Large intestine (tissue), 3 donors: Measurements from ENCODE around the gene CEP120. TPM values are rescaled to one million over a fixed set of nuclear protein-coding genes. Genes with fewer than 3 reads are reported as not detected.
"Not testable (repeated sequence)": the region's sequence is repeated elsewhere in the genome, so short reads cannot be mapped to it uniquely, and the experiment has no call there.

ENCODE experiments used
- DNase-seq, 2 donors: peaks; one replicate each; pipeline versions ENCODE4 v3.0.0 to v3.0.0-alpha.2; 2013
- H3K27ac ChIP-seq: one replicate; pipeline ENCODE4 v1.5.1; 2013; ENCODE audit warnings: low read length
- H3K27me3 ChIP-seq: 2 replicates; pipeline ENCODE4 v1.6.1; 2013; ENCODE audit warnings: low read length; ENCODE audit not compliant: control insufficient read depth, insufficient read depth
- H3K36me3 ChIP-seq: 2 replicates; pipeline ENCODE4 v1.6.1; 2013; ENCODE audit warnings: low read length; ENCODE audit not compliant: control insufficient read depth, insufficient read depth
- H3K4me1 ChIP-seq: one replicate; pipeline ENCODE4 v1.6.1; 2013; ENCODE audit warnings: low read length; ENCODE audit not compliant: control insufficient read depth, insufficient read depth
- H3K4me3 ChIP-seq: one replicate; pipeline ENCODE4 v1.5.1; 2013; ENCODE audit warnings: low read length
- H3K9me3 ChIP-seq: one replicate; pipeline ENCODE4 v1.6.1; 2013; ENCODE audit warnings: mild to moderate bottlenecking, low read depth, low read length, moderate library complexity; ENCODE audit not compliant: control insufficient read depth
- WGBS: methylation state at CpG from one replicate; pipeline ENCODE4 v1.1.5; 2013; ENCODE audit warnings: low lambda C conversion rate; ENCODE audit not compliant: insufficient coverage; 5-methylcytosine and 5-hydroxymethylcytosine counted together
- polyA plus RNA-seq: library from polyadenylated mRNA; unstranded; fragments of 120-200 nt; gene quantifications from one replicate; pipeline ENCODE4 v1.2.1, GENCODE V29; 2013

CEP120 gene
- polyA plus RNA-seq, 1 donor, result 12.2 TPM

DNA sequence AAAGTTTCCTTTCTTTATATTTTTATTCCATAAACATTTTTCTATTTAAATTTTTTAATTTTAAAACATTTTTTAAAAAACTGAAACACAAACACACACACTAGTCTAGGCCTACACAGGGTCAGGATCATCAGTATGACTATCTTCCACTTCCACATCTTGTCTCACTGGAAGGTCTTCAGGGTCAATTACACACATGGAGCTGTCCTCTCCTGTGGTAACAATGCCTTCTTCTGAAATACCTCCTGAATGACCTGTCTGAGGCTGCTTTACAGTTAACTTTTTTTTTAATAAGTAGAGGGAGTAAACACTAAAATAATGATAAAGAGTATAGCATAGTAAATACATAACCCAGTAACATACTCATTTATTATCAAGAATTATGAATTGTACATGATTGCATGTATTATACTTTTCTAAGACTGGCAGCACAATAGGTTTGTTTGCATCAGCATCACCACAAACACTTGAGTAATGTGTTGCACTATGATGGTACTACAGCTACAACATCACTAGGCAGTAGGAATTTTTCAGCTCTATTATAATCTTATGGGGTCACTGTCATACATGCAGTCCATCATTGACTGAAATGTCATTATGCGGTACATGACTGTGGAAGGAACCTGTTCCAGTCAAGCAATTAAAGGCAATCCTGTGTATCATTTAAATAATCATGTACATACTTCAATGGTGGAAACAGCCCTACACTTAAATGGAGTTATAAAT lies 17.4 kb upstream of the CEP120 start:
- H3K27me3 ChIP-seq, result no peaks in the 10 kb centered on the region
- no peak for DNase-seq
- no peak overlapping the region for H3K4me3 ChIP-seq
- WGBS, result no CpG with 5 or more reads among the region's 1 CpG
- H3K9me3 ChIP-seq, result no peaks in the 10 kb centered on the region
- no peaks in the 10 kb centered on the region for H3K4me1 ChIP-seq
- no peak overlapping the region for H3K27ac ChIP-seq
- H3K36me3 ChIP-seq, result no peaks in the 10 kb centered on the region

DNA sequence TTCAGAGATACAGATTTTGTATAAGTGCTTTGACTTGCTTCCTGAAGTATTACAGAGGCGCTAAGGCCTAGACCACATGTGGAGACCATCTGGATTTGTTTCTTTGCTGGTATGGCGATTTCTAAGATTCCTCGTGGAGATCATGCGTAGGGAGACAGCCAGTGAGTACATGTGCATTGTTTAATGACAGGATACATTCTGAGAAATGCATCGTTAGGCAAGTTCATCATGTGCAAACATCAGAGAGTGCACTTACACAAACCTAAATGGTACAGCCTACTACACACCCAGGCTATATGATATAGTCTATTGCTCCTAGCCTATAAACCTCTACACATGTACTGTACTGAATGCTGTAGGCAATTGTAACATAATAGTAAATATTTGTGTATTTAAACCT lies 16.5 kb upstream of the CEP120 start:
- DNase-seq, result no peak
- H3K27ac ChIP-seq, result no peak overlapping the region
- no CpG with 5 or more reads among the region's 5 CpGs for WGBS

DNA sequence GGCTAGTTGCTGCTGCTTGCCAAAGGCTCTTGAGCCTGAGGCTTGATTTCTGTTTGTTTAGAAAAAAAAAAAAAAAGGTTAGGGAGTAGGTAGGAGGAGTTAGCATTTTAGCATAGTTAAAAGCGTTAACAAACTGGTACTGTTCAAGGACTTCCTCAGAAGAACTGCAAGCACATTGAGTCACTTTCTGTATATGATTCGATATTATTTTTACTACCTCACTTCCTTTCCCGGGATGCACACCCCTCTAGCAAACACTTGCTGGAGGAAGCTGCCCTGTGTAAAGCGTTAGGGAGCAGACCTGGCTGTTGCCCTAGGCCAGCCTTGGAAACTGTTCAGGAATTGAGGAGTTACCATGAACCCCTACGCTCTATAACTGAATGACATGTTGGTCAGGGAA lies 15.7 kb upstream of the CEP120 start:
- no peaks in the 10 kb centered on the region for H3K36me3 ChIP-seq
- H3K27me3 ChIP-seq, result no peaks in the 10 kb centered on the region
- no peak overlapping the region for H3K27ac ChIP-seq
- H3K4me1 ChIP-seq, result no peaks in the 10 kb centered on the region
- no peak overlapping the region for H3K4me3 ChIP-seq
- 100% methylated on average over 1 of the region's 5 CpGs for WGBS
- H3K9me3 ChIP-seq, result no peaks in the 10 kb centered on the region
- no peak for DNase-seq

More for the DNA sequence above, 16.5 kb upstream of the CEP120 start:
- Histone ChIP-seq H3K27me3 (no peaks in the 10 kb centered on the region), H3K9me3 (no peaks in the 10 kb centered on the region), H3K36me3 (no peaks in the 10 kb centered on the region), H3K4me1 (no peaks in the 10 kb centered on the region), H3K4me3 (no peak overlapping the region)

DNA sequence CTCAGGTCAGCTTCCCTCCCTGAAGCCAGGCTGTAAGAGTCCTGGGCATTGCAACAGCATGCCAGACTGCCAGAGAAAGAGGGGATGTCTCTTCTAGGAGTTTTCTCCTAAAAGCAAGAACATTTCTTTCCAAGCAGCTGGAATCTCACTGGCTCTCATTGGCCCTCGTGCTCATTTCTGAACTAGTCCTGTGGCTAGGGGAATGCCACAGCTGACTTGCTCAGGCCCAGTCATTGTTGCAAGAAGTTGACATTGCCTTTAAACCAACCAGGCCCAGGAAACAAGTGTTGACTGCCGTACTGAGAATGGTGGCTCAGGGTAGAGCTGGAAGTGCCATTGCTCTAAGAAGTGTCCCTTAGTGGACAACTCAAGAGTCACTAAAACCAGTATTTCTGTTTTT lies 15.0 kb upstream of the CEP120 start:
- H3K4me3 ChIP-seq, result no peak overlapping the region
- DNase-seq, result no peak
- H3K27me3 ChIP-seq, result no peaks in the 10 kb centered on the region
- H3K9me3 ChIP-seq, result no peaks in the 10 kb centered on the region
- no peaks in the 10 kb centered on the region for H3K36me3 ChIP-seq
- WGBS, result no CpG with 5 or more reads among the region's 2 CpGs
- no peak overlapping the region for H3K27ac ChIP-seq
- H3K4me1 ChIP-seq, result no peaks in the 10 kb centered on the region

DNA sequence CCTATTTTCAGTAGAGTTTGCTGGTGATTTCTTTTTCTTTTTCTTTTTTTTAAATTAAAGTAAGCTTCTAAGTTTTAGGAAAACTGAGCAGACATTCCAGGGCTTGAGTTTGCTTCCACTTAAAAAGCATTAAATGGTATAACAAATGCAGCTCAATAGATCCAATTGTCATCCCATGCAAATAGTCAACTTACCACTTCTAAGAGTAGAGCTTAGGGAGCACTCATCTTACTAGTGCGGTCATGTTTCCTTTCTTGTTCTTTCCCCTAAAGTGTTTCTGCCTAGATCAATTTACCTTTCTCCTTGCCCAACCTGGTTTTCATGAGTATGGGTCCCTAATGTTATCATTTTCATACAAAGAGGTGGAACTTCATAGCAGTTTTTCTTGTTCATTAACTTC lies 13.0 kb upstream of the CEP120 start:
- no peaks in the 10 kb centered on the region for H3K36me3 ChIP-seq
- no CpG with 5 or more reads among the region's 1 CpG for WGBS
- H3K9me3 ChIP-seq, result no peaks in the 10 kb centered on the region
- no peak overlapping the region for H3K4me3 ChIP-seq
- H3K27me3 ChIP-seq, result no peaks in the 10 kb centered on the region
- H3K27ac ChIP-seq, result no peak overlapping the region
- DNase-seq, result no peak
- H3K4me1 ChIP-seq, result no peaks in the 10 kb centered on the region

DNA sequence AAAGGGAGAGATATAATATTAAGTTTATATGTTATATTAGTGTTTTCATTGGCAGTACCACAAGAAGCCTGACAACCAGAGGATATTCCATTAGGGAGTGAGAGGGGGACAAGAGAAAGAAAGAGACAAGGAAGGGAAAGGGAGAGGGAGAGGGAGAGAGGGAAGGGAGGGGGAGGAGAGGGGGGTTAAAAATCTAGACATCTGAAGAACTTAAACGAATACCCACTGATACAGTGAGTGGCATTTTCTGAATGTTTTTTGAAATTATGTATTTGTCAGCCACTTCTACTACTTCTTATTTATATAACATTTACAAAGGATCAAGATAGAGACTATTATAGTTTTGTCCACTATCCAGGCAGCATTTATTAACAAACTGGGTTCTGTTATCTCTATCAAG lies 11.6 kb upstream of the CEP120 start:
- Histone ChIP-seq H3K4me3 (no peak overlapping the region), H3K4me1 (no peaks in the 10 kb centered on the region), H3K9me3 (peaks cover 2% of the 10 kb centered on the region), H3K36me3 (no peaks in the 10 kb centered on the region), H3K27ac (no peak overlapping the region), H3K27me3 (no peaks in the 10 kb centered on the region)
- WGBS, result no CpG with 5 or more reads among the region's 1 CpG
- no peak for DNase-seq

DNA sequence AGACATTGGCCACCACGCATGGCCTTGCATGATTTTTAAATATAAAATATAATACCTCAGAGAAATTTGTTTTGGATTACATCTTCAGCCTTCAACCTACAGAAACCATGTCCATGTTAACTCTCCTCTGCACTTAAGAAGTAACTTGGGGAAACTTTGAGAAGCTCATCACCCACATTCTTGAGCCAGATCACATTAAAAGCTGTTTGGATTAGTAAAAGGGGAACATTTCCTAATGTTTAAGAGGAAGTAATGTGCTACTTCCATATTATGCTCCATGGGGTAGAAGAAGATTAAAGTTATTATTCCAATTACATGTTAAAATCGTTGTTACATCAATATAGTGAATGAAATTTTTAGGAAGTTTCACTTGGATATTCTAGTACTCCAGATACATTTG lies 10.4 kb upstream of the CEP120 start:
- peaks cover 9% of the 10 kb centered on the region for H3K4me1 ChIP-seq
- no peak overlapping the region for H3K4me3 ChIP-seq
- no peak overlapping the region for H3K27ac ChIP-seq
- peaks cover 2% of the 10 kb centered on the region for H3K9me3 ChIP-seq
- no peaks in the 10 kb centered on the region for H3K36me3 ChIP-seq
- H3K27me3 ChIP-seq, result no peaks in the 10 kb centered on the region
- no peak for DNase-seq
- 100% methylated on average over 1 of the region's 2 CpGs for WGBS

DNA sequence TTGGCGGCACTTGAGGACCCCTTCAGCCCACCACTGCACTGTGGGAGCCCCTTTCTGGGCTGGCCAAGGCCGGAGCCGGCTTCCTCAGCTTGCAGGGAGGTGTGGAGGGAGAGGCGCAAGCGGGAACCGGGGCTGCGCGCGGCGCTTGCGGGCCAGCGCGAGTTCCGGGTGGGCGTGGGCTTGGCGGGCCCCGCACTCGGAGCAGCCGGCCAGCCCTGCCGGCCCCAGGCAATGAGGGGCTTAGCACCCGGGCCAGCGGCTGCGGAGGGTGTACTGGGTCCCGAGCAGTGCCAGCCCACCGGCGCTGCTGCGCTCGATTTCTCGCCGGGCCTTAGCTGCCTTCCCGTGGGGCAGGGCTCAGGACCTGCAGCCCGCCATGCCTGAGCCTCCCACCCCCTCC lies 7.2 kb upstream of the CEP120 start:
- H3K27me3 ChIP-seq, H3K4me3 ChIP-seq, H3K9me3 ChIP-seq, H3K4me1 ChIP-seq, H3K27ac ChIP-seq, DNase-seq, H3K36me3 ChIP-seq: not testable (repeated sequence)
- WGBS, result no CpG with 5 or more reads among the region's 32 CpGs

DNA sequence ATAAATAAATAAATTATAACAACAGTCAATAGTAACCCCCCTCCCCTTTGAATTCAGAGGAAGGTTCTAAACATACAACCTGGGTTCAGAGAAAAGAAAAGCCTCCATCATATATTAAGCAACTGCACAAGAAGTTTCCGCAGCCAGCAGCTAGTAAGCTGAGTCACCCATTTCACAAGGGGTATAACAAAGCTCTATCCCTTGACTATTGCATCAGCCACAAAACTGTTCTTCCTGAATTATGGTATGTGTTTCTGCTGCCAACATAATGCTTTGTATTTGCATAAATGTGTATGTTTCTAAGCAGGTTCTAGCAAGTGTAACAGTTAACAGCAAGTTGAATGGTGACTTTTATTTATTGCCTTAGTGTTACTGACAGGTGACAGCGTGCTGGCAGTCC lies 6.8 kb upstream of the CEP120 start:
- H3K9me3 ChIP-seq, result peaks cover 2% of the 10 kb centered on the region
- DNase-seq, result peak in 1 of 2 donors; percentile 47
- peaks cover 9% of the 10 kb centered on the region for H3K4me1 ChIP-seq
- H3K36me3 ChIP-seq, result no peaks in the 10 kb centered on the region
- no CpG with 5 or more reads among the region's 2 CpGs for WGBS
- H3K4me3 ChIP-seq, result no peak overlapping the region
- H3K27me3 ChIP-seq, result no peaks in the 10 kb centered on the region
- H3K27ac ChIP-seq, result no peak overlapping the region

DNA sequence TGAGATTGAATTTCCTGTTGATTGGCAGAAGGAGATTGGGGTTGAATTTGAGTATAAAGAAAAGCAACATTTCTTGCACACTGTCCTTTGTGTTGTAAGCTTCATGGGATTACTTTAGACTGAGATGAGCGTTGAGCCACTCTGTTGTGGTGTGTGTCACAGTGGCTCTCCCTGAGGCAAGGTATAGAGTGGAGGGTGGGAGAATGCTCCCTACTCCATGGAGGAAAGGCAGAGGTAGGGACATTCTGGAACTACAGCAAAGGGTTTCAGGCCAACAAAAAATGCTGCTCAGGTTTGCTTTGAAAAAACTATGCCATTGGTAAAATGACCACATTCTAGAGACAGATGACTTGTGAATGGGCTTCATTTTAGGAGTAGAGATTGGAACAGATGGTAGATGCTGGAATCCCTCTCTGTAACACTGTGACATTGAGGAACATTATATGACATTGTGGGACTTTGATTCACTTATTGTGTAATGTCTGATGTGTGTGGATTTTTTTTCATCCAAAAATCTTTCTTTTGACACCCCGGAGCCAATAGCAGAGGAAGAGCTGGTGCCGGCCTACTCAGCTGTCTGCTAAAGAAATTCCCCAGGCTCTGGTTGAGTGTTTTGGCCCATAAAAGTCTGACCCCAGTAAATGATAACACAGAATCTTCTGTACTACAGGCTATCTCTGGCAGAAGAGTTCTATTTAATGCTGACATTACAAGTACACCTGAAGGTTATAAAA lies 6.2 kb upstream of the CEP120 start:
- no CpG with 5 or more reads among the region's 3 CpGs for WGBS
- Histone ChIP-seq H3K9me3 (peaks cover 2% of the 10 kb centered on the region), H3K4me1 (peaks cover 9% of the 10 kb centered on the region), H3K36me3 (no peaks in the 10 kb centered on the region), H3K27me3 (no peaks in the 10 kb centered on the region), H3K27ac (no peak overlapping the region), H3K4me3 (no peak overlapping the region)
- DNase-seq, result no peak
